Measurements from ENCODE around the gene MYCBPAP.
A peak's percentile ranks its signal among the peaks of the same experiment; 100 is the strongest.

Gene MYCBPAP

GRCh38 chr17:50519141-50519834, 11.0 kb downstream of the MYCBPAP start:
- no peak for DNase-seq

- DNase-seq: no peak
Observed at GRCh38 chr17:50520483-50520882, 12.2 kb downstream of the MYCBPAP start.

GRCh38 chr17:50521514-50521913, 13.3 kb downstream of the MYCBPAP start:
- no peak for DNase-seq

GRCh38 chr17:50522766-50523165, 14.5 kb downstream of the MYCBPAP start:
- no peak for DNase-seq

GRCh38 chr17:50523208-50523607, 15.0 kb downstream of the MYCBPAP start:
- no peak for DNase-seq

- DNase-seq: no peak
Observed at GRCh38 chr17:50524838-50525237, 16.6 kb downstream of the MYCBPAP start.

GRCh38 chr17:50527155-50527762, 19.0 kb downstream of the MYCBPAP start:
- no peak for DNase-seq

- no peak for DNase-seq
Observed at GRCh38 chr17:50527949-50528474, 19.8 kb downstream of the MYCBPAP start.

- DNase-seq: no peak
Observed at GRCh38 chr17:50529849-50530248, 21.6 kb downstream of the MYCBPAP start.

- no peak for DNase-seq
Observed at GRCh38 chr17:50531428-50532025, 23.3 kb downstream of the MYCBPAP start.

- DNase-seq: no peak
Observed at GRCh38 chr17:50532452-50533024, 24.3 kb downstream of the MYCBPAP start, which contains the start of gene EPN3. TSS of gene EPN3 (plus strand) at chr17:50532735. CDS start at chr17:50536557, 3,822 bp downstream.

- no peak for DNase-seq
Observed at GRCh38 chr17:50533185-50533584, 24.9 kb downstream of the MYCBPAP start.

- DNase-seq: peak; percentile 28
Observed at GRCh38 chr17:50533720-50534148, 25.5 kb downstream of the MYCBPAP start.

GRCh38 chr17:50534222-50534978, 26.2 kb downstream of the MYCBPAP start:
- DNase-seq: no peak

GRCh38 chr17:50534979-50535326, 26.7 kb downstream of the MYCBPAP start:
- DNase-seq: no peak

GRCh38 chr17:50535407-50535806, 27.2 kb downstream of the MYCBPAP start:
- DNase-seq: no peak

- DNase-seq: no peak
Observed at GRCh38 chr17:50536683-50537646, 28.7 kb downstream of the MYCBPAP start.

GRCh38 chr17:50537721-50538548, 29.7 kb downstream of the MYCBPAP start:
- no peak for DNase-seq

- DNase-seq: no peak
Observed at GRCh38 chr17:50538549-50539410, 30.5 kb downstream of the MYCBPAP start.

Data from fibroblast of skin of back (primary cell).